ENCODE results near the gene SLC37A1. TPM values are rescaled to one million over a fixed set of nuclear protein-coding genes. Genes with fewer than 3 reads are reported as not detected.

SLC37A1 gene
- total RNA-seq, 2 donors from 2014 or later = 21.0 to 24.0 TPM

- DNase-seq (no peak), ATAC-seq (no peak)
- Mint-ChIP-seq H3K4me1 (peaks cover 4% of the 10 kb centered on the region), H3K27ac (no peak overlapping the region), H3K4me3 (no peak overlapping the region), H3K27me3 (peaks cover 34% of the 10 kb centered on the region), H3K36me3 (ENCODE audit: low read depth) (no peaks in the 10 kb centered on the region)
- H3K9me3 ChIP-seq (ENCODE audit: control insufficient read depth, low read length, poor library complexity, severe bottlenecking) = no peaks in the 10 kb centered on the region
These were observed 24.6 kb upstream of the SLC37A1 start for GRCh38 chr21:42489006-42489563.

- Mint-ChIP-seq H3K27me3 (peaks cover 28% of the 10 kb centered on the region), H3K36me3 (ENCODE audit: low read depth) (no peaks in the 10 kb centered on the region), H3K27ac (no peak overlapping the region), H3K4me1 (peaks cover 4% of the 10 kb centered on the region), H3K4me3 (no peak overlapping the region)
- no peak for ATAC-seq
- H3K9me3 ChIP-seq (ENCODE audit: control insufficient read depth, low read length, poor library complexity, severe bottlenecking) = no peaks in the 10 kb centered on the region
- no peak for DNase-seq
These were observed 23.7 kb upstream of the SLC37A1 start for GRCh38 chr21:42489991-42490390.

GRCh38 chr21:42490720-42491119, 22.9 kb upstream of the SLC37A1 start:
- no peaks in the 10 kb centered on the region for H3K9me3 ChIP-seq (ENCODE audit: control insufficient read depth, low read length, poor library complexity, severe bottlenecking)
- Mint-ChIP-seq H3K4me1 (peaks cover 4% of the 10 kb centered on the region), H3K27ac (no peak overlapping the region), H3K36me3 (ENCODE audit: low read depth) (no peaks in the 10 kb centered on the region), H3K4me3 (no peak overlapping the region), H3K27me3 (peaks cover 26% of the 10 kb centered on the region)
- no peak for DNase-seq
- ATAC-seq = no peak

GRCh38 chr21:42491328-42491727, 22.3 kb upstream of the SLC37A1 start:
- no peak overlapping the region for H3K4me3 Mint-ChIP-seq
- H3K36me3 Mint-ChIP-seq (ENCODE audit: low read depth) = no peaks in the 10 kb centered on the region
- peaks cover 23% of the 10 kb centered on the region for H3K27me3 Mint-ChIP-seq
- peaks cover 8% of the 10 kb centered on the region for H3K4me1 Mint-ChIP-seq
- DNase-seq (no peak), ATAC-seq (no peak)
- H3K27ac Mint-ChIP-seq = no peak overlapping the region
- H3K9me3 ChIP-seq (ENCODE audit: control insufficient read depth, low read length, poor library complexity, severe bottlenecking) = no peaks in the 10 kb centered on the region

- Mint-ChIP-seq H3K4me3 (no peak overlapping the region), H3K27me3 (peaks cover 16% of the 10 kb centered on the region), H3K4me1 (peaks cover 9% of the 10 kb centered on the region), H3K36me3 (ENCODE audit: low read depth) (no peaks in the 10 kb centered on the region), H3K27ac (no peak overlapping the region)
- no peaks in the 10 kb centered on the region for H3K9me3 ChIP-seq (ENCODE audit: control insufficient read depth, low read length, poor library complexity, severe bottlenecking)
- DNase-seq (no peak), ATAC-seq (no peak)
These were observed 21.5 kb upstream of the SLC37A1 start for GRCh38 chr21:42492201-42492600.

GRCh38 chr21:42493109-42494060, 20.3 kb upstream of the SLC37A1 start:
- Mint-ChIP-seq H3K27ac (no peak overlapping the region), H3K4me1 (peaks cover 9% of the 10 kb centered on the region), H3K36me3 (ENCODE audit: low read depth) (no peaks in the 10 kb centered on the region), H3K4me3 (peak overlapping the region; percentile 15), H3K27me3 (peaks cover 10% of the 10 kb centered on the region)
- H3K9me3 ChIP-seq (ENCODE audit: control insufficient read depth, low read length, poor library complexity, severe bottlenecking) = no peaks in the 10 kb centered on the region
- DNase-seq (no peak), ATAC-seq (no peak)

- H3K9me3 ChIP-seq (ENCODE audit: control insufficient read depth, low read length, poor library complexity, severe bottlenecking) = no peaks in the 10 kb centered on the region
- peaks cover 9% of the 10 kb centered on the region for H3K4me1 Mint-ChIP-seq
- H3K27ac Mint-ChIP-seq = no peak overlapping the region
- no peak for ATAC-seq
- no peak for DNase-seq
- H3K36me3 Mint-ChIP-seq (ENCODE audit: low read depth) = no peaks in the 10 kb centered on the region
- H3K27me3 Mint-ChIP-seq = peaks cover 10% of the 10 kb centered on the region
- H3K4me3 Mint-ChIP-seq = no peak overlapping the region
These were observed 18.6 kb upstream of the SLC37A1 start for GRCh38 chr21:42495027-42495426.

- Mint-ChIP-seq H3K27me3 (peaks cover 16% of the 10 kb centered on the region), H3K4me3 (peak overlapping the region; percentile 97), H3K36me3 (ENCODE audit: low read depth) (no peaks in the 10 kb centered on the region), H3K4me1 (peaks cover 9% of the 10 kb centered on the region), H3K27ac (peak overlapping the region; percentile 93)
- no peak for DNase-seq
- no peaks in the 10 kb centered on the region for H3K9me3 ChIP-seq (ENCODE audit: control insufficient read depth, low read length, poor library complexity, severe bottlenecking)
- ATAC-seq = no peak
These were observed 17.9 kb upstream of the SLC37A1 start for GRCh38 chr21:42495765-42496119.

GRCh38 chr21:42496120-42496838, 17.4 kb upstream of the SLC37A1 start, which contains the start of gene RSPH1:
Gene RSPH1 (minus strand): TSS chr21:42496224. CDS start chr21:42496186, 38 bp downstream.
- Mint-ChIP-seq H3K4me1 (peaks cover 9% of the 10 kb centered on the region), H3K27ac (peak within 1 kb of the TSS; percentile 93), H3K27me3 (peaks cover 16% of the 10 kb centered on the region), H3K4me3 (peak within 1 kb of the TSS; percentile 97), H3K36me3 (ENCODE audit: low read depth) (no peaks in the 10 kb centered on the region)
- ATAC-seq (peak; percentile 97), DNase-seq (peak; percentile 98 to 99 (median 98))
- H3K9me3 ChIP-seq (ENCODE audit: control insufficient read depth, low read length, poor library complexity, severe bottlenecking) = no peaks in the 10 kb centered on the region

GRCh38 chr21:42496839-42497202, 16.8 kb upstream of the SLC37A1 start:
- H3K27me3 Mint-ChIP-seq = peaks cover 15% of the 10 kb centered on the region
- H3K4me3 Mint-ChIP-seq = peak overlapping the region; percentile 97
- DNase-seq (no peak), ATAC-seq (no peak)
- no peaks in the 10 kb centered on the region for H3K9me3 ChIP-seq (ENCODE audit: control insufficient read depth, low read length, poor library complexity, severe bottlenecking)
- no peaks in the 10 kb centered on the region for H3K36me3 Mint-ChIP-seq (ENCODE audit: low read depth)
- H3K27ac Mint-ChIP-seq = peak overlapping the region; percentile 93
- peaks cover 9% of the 10 kb centered on the region for H3K4me1 Mint-ChIP-seq

- Mint-ChIP-seq H3K27me3 (peaks cover 8% of the 10 kb centered on the region), H3K4me3 (no peak overlapping the region), H3K4me1 (peaks cover 9% of the 10 kb centered on the region), H3K27ac (no peak overlapping the region), H3K36me3 (ENCODE audit: low read depth) (no peaks in the 10 kb centered on the region)
- ATAC-seq (no peak), DNase-seq (no peak)
- no peaks in the 10 kb centered on the region for H3K9me3 ChIP-seq (ENCODE audit: control insufficient read depth, low read length, poor library complexity, severe bottlenecking)
These were observed 15.6 kb upstream of the SLC37A1 start for GRCh38 chr21:42498012-42498411.

GRCh38 chr21:42499444-42500112, 14.1 kb upstream of the SLC37A1 start:
- H3K27ac Mint-ChIP-seq = no peak overlapping the region
- DNase-seq = no peak
- H3K9me3 ChIP-seq (ENCODE audit: control insufficient read depth, low read length, poor library complexity, severe bottlenecking) = no peaks in the 10 kb centered on the region
- H3K27me3 Mint-ChIP-seq = peaks cover 5% of the 10 kb centered on the region
- peaks cover 9% of the 10 kb centered on the region for H3K4me1 Mint-ChIP-seq
- no peak overlapping the region for H3K4me3 Mint-ChIP-seq
- H3K36me3 Mint-ChIP-seq (ENCODE audit: low read depth) = no peaks in the 10 kb centered on the region
- ATAC-seq = no peak

GRCh38 chr21:42500225-42500624, 13.4 kb upstream of the SLC37A1 start:
- DNase-seq (no peak), ATAC-seq (no peak)
- H3K9me3 ChIP-seq (ENCODE audit: control insufficient read depth, low read length, poor library complexity, severe bottlenecking) = no peaks in the 10 kb centered on the region
- Mint-ChIP-seq H3K27ac (no peak overlapping the region), H3K27me3 (peaks cover 5% of the 10 kb centered on the region), H3K4me3 (no peak overlapping the region), H3K36me3 (ENCODE audit: low read depth) (no peaks in the 10 kb centered on the region), H3K4me1 (peaks cover 12% of the 10 kb centered on the region)
